Mesenchymal stem cell (in vitro differentiated cells and primary cell): ENCODE results near the gene PCK2.
A peak's percentile ranks its signal among the peaks of the same experiment; 100 is the strongest.

Source experiments
- DNase-seq: peaks from one replicate; pipeline ENCODE4 v3.0.0-alpha.2; 2013
- H2AFZ ChIP-seq: one replicate; pipeline ENCODE4 v1.6.1; 2013; ENCODE audit warnings: low read depth, mild to moderate bottlenecking, control low read depth, inconsistent platforms, low read length, moderate library complexity
- H2AK5ac ChIP-seq: 2 replicates; pipeline ENCODE4 v1.6.1; 2013; ENCODE audit warnings: low read length, moderate library complexity, mild to moderate bottlenecking, inconsistent platforms; ENCODE audit not compliant: severe bottlenecking
- H2BK120ac ChIP-seq: one replicate; pipeline ENCODE4 v1.6.1; 2013; ENCODE audit warnings: low read depth, mild to moderate bottlenecking, inconsistent platforms, low read length, moderate library complexity
- H2BK12ac ChIP-seq, 2 experiments: one replicate each; pipeline ENCODE4 v1.6.1; 2013; ENCODE audit warnings: inconsistent platforms in 2 of 2, low read length in 2 of 2, mild to moderate bottlenecking in 2 of 2, moderate library complexity in 2 of 2, control low read depth in 1 of 2
- H2BK15ac ChIP-seq: one replicate; pipeline ENCODE4 v1.6.1; 2013; ENCODE audit warnings: mild to moderate bottlenecking, low read depth, inconsistent platforms; ENCODE audit not compliant: poor library complexity, severe bottlenecking
- H2BK5ac ChIP-seq: 2 replicates; pipeline ENCODE4 v1.6.1; 2013; ENCODE audit warnings: low read depth, mild to moderate bottlenecking, low read length, control low read depth, inconsistent platforms; ENCODE audit not compliant: poor library complexity, severe bottlenecking
- H3K14ac ChIP-seq, 2 experiments: one replicate each; pipeline ENCODE4 v1.6.1; 2013; ENCODE audit warnings: inconsistent platforms in 2 of 2, low read length in 2 of 2, control low read depth in 1 of 2, mild to moderate bottlenecking in 1 of 2, moderate library complexity in 1 of 2
- H3K18ac ChIP-seq, 2 experiments: one replicate each; pipeline ENCODE4 v1.6.1; 2013; ENCODE audit warnings: inconsistent platforms in 2 of 2, low read length in 2 of 2, control low read depth in 1 of 2, low read depth in 1 of 2, mild to moderate bottlenecking in 1 of 2
- H3K23ac ChIP-seq, 2 experiments: one replicate each; pipeline ENCODE4 v1.6.1; 2013; ENCODE audit warnings: inconsistent platforms in 2 of 2, low read length in 2 of 2, mild to moderate bottlenecking in 2 of 2, moderate library complexity in 2 of 2, control low read depth in 1 of 2
- H3K27ac ChIP-seq: 2 replicates; pipeline ENCODE4 v1.5.1; 2013; ENCODE audit warnings: mild to moderate bottlenecking, moderate library complexity, low read length, control low read depth, inconsistent platforms; ENCODE audit not compliant: poor library complexity, severe bottlenecking
- H3K27me3 ChIP-seq, 2 experiments: 2 replicates each; pipeline versions ENCODE4 v1.6.1 to v1.7.0; 2013; ENCODE audit warnings: low read length in 2 of 2, mild to moderate bottlenecking in 2 of 2, moderate library complexity in 2 of 2, control low read depth in 1 of 2, inconsistent platforms in 1 of 2; ENCODE audit not compliant: control insufficient read depth in 1 of 2, insufficient read depth in 1 of 2
- H3K36me3 ChIP-seq, 2 experiments: 2 replicates each; pipeline versions ENCODE4 v1.6.1 to v1.7.0; 2013; ENCODE audit warnings: low read length in 2 of 2, control low read depth in 1 of 2, inconsistent platforms in 1 of 2, low read depth in 1 of 2, mild to moderate bottlenecking in 1 of 2; ENCODE audit not compliant: insufficient read depth in 2 of 2, control insufficient read depth in 1 of 2
- H3K4ac ChIP-seq, 2 experiments: one replicate each; pipeline ENCODE4 v1.6.1; 2013; ENCODE audit warnings: inconsistent platforms in 2 of 2, low read length in 2 of 2, mild to moderate bottlenecking in 2 of 2, moderate library complexity in 2 of 2, control low read depth in 1 of 2, low read depth in 1 of 2
- H3K4me1 ChIP-seq: 2 replicates; pipeline ENCODE4 v1.6.1; 2013; ENCODE audit warnings: low read depth, low read length, control low read depth; ENCODE audit not compliant: control insufficient read depth, insufficient read depth
- H3K4me2 ChIP-seq: 2 replicates; pipeline ENCODE4 v1.6.1; 2013; ENCODE audit warnings: low read length, mild to moderate bottlenecking, inconsistent platforms; ENCODE audit not compliant: poor library complexity, severe bottlenecking
- H3K4me3 ChIP-seq, 2 experiments: 2 replicates each; pipeline versions ENCODE4 v1.5.1 to v1.7.0; 2013; ENCODE audit warnings: low read length in 2 of 2, mild to moderate bottlenecking in 2 of 2, control low read depth in 1 of 2, low read depth in 1 of 2; ENCODE audit not compliant: insufficient read depth in 1 of 2
- H3K79me1 ChIP-seq: replicated peaks from 2 replicates; pipeline ENCODE4 v1.6.1; 2013; ENCODE audit warnings: mild to moderate bottlenecking, control low read depth, low read length, inconsistent platforms; ENCODE audit not compliant: poor library complexity, severe bottlenecking
- H3K9ac ChIP-seq: 2 replicates; pipeline ENCODE4 v1.7.0; 2013; ENCODE audit warnings: mild to moderate bottlenecking, low read length, moderate library complexity
- H3K9me3 ChIP-seq: 2 replicates; pipeline ENCODE4 v1.7.0; 2013; ENCODE audit warnings: mild to moderate bottlenecking, low read length; ENCODE audit not compliant: control insufficient read depth
- H4K8ac ChIP-seq: one replicate; pipeline ENCODE4 v1.6.1; 2013; ENCODE audit warnings: inconsistent platforms, mild to moderate bottlenecking, low read length, moderate library complexity
- H4K91ac ChIP-seq: one replicate; pipeline ENCODE4 v1.6.1; 2013; ENCODE audit warnings: mild to moderate bottlenecking, low read length, inconsistent platforms
- WGBS: methylation state at CpG from one replicate; pipeline ENCODE4 v1.1.7; 2013; ENCODE audit warnings: mixed read lengths; 5-methylcytosine and 5-hydroxymethylcytosine counted together

PCK2 gene

GRCh38 chr14:24059841-24060388 is 34.2 kb upstream of the PCK2 start:
- no peak for DNase-seq
- Histone ChIP-seq H4K8ac (no peak overlapping the region), H3K23ac (no peak overlapping the region), H2BK5ac (no peak overlapping the region), H2AFZ (no peak overlapping the region), H3K27me3 (peaks cover 50 to 78% of the 10 kb centered on the region in 2 experiments), H3K4ac (no peak overlapping the region), H3K9me3 (no peaks in the 10 kb centered on the region), H3K9ac (no peak overlapping the region), H3K18ac (no peak overlapping the region), H2BK120ac (no peak overlapping the region), H3K4me1 (peaks cover 5% of the 10 kb centered on the region), H3K4me3 (no peak overlapping the region), H2BK12ac (no peak overlapping the region), H2AK5ac (no peak overlapping the region), H3K4me2 (no peak overlapping the region), H2BK15ac (no peak overlapping the region), H3K27ac (no peak overlapping the region), H4K91ac (no peak overlapping the region), H3K79me1 (no peaks in the 10 kb centered on the region), H3K14ac (peak overlapping the region in 1 of 2 experiments; percentile 11), H3K36me3 (no peaks in the 10 kb centered on the region)
- WGBS: 84% methylated on average over 16 of the region's 16 CpGs

- no peaks in the 10 kb centered on the region for H3K79me1 ChIP-seq
- H3K27ac ChIP-seq: no peak overlapping the region
- no peak overlapping the region for H2BK12ac ChIP-seq
- no peak overlapping the region for H2BK120ac ChIP-seq
- H3K9ac ChIP-seq: no peak overlapping the region
- H4K8ac ChIP-seq: no peak overlapping the region
- no peak overlapping the region for H2BK5ac ChIP-seq
- DNase-seq: no peak
- H2AK5ac ChIP-seq: no peak overlapping the region
- H3K4me3 ChIP-seq: no peak overlapping the region
- H2AFZ ChIP-seq: no peak overlapping the region
- H3K4me1 ChIP-seq: peaks cover 5% of the 10 kb centered on the region
- H3K36me3 ChIP-seq: no peaks in the 10 kb centered on the region
- H2BK15ac ChIP-seq: peak overlapping the region; percentile 12
- no peak overlapping the region for H4K91ac ChIP-seq
- no peak overlapping the region for H3K4ac ChIP-seq
- 81% methylated on average over 10 of the region's 10 CpGs for WGBS
- H3K18ac ChIP-seq: no peak overlapping the region
- H3K14ac ChIP-seq: peak overlapping the region in 1 of 2 experiments; percentile 31
- peaks cover 54 to 77% of the 10 kb centered on the region in 2 experiments for H3K27me3 ChIP-seq
- no peaks in the 10 kb centered on the region for H3K9me3 ChIP-seq
- no peak overlapping the region for H3K4me2 ChIP-seq
- H3K23ac ChIP-seq: no peak overlapping the region
Observed at GRCh38 chr14:24060443-24060842, 33.7 kb upstream of the PCK2 start.

GRCh38 chr14:24060984-24061913 is 32.9 kb upstream of the PCK2 start:
- peaks cover 5% of the 10 kb centered on the region for H3K4me1 ChIP-seq
- no peaks in the 10 kb centered on the region for H3K9me3 ChIP-seq
- no peak overlapping the region for H3K4me2 ChIP-seq
- no peak overlapping the region for H4K91ac ChIP-seq
- H3K4me3 ChIP-seq: no peak overlapping the region
- H3K14ac ChIP-seq: peak overlapping the region in 1 of 2 experiments; percentile 18
- no peaks in the 10 kb centered on the region for H3K36me3 ChIP-seq
- 92% methylated on average over 7 of the region's 7 CpGs for WGBS
- no peak overlapping the region for H3K9ac ChIP-seq
- no peak overlapping the region for H3K18ac ChIP-seq
- no peak overlapping the region for H2BK120ac ChIP-seq
- H3K4ac ChIP-seq: no peak overlapping the region
- H3K23ac ChIP-seq: no peak overlapping the region
- no peak overlapping the region for H2BK5ac ChIP-seq
- peak overlapping the region; percentile 12 for H2BK15ac ChIP-seq
- no peak overlapping the region for H3K27ac ChIP-seq
- no peak overlapping the region for H2BK12ac ChIP-seq
- H2AFZ ChIP-seq: no peak overlapping the region
- DNase-seq: no peak
- no peak overlapping the region for H4K8ac ChIP-seq
- no peaks in the 10 kb centered on the region for H3K79me1 ChIP-seq
- H3K27me3 ChIP-seq: peaks cover 53 to 71% of the 10 kb centered on the region in 2 experiments
- no peak overlapping the region for H2AK5ac ChIP-seq

- 77% methylated on average over 13 of the region's 14 CpGs for WGBS
- H3K79me1 ChIP-seq: no peaks in the 10 kb centered on the region
Observed at GRCh38 chr14:24062216-24062980, 31.7 kb upstream of the PCK2 start.

More at GRCh38 chr14:24062216-24062980, 31.7 kb upstream of the PCK2 start:
- no peak overlapping the region for H3K18ac ChIP-seq
- no peak overlapping the region for H3K9ac ChIP-seq
- H3K14ac ChIP-seq: no peak overlapping the region
- no peak overlapping the region for H2AK5ac ChIP-seq
- H3K27ac ChIP-seq: no peak overlapping the region
- no peak overlapping the region for H3K4me2 ChIP-seq
- H3K23ac ChIP-seq: no peak overlapping the region
- H3K36me3 ChIP-seq: no peaks in the 10 kb centered on the region
- H3K27me3 ChIP-seq: peaks cover 50 to 63% of the 10 kb centered on the region in 2 experiments
- H3K4me1 ChIP-seq: peaks cover 5% of the 10 kb centered on the region
- H3K4ac ChIP-seq: no peak overlapping the region
- no peaks in the 10 kb centered on the region for H3K9me3 ChIP-seq
- H2BK5ac ChIP-seq: no peak overlapping the region
- DNase-seq: no peak
- H2BK120ac ChIP-seq: no peak overlapping the region
- H4K8ac ChIP-seq: no peak overlapping the region
- no peak overlapping the region for H2BK15ac ChIP-seq
- H3K4me3 ChIP-seq: no peak overlapping the region
- no peak overlapping the region for H4K91ac ChIP-seq
- H2AFZ ChIP-seq: no peak overlapping the region
- no peak overlapping the region for H2BK12ac ChIP-seq
